HG03159 (cell line): ENCODE measurements around the gene OR4M1.
"Not testable (repeated sequence)": the region's sequence is repeated elsewhere in the genome, so short reads cannot be mapped to it uniquely, and the experiment has no call there.

Experiments
- ATAC-seq: cut with Tn5 transposase; IDR thresholded peaks from one replicate; pipeline ENCODE4 v1.9.1; 2021; ENCODE audit warnings: mild to moderate bottlenecking, moderate library complexity; ENCODE audit not compliant: unreplicated experiment

OR4M1 gene

GRCh38 chr14:19773204-19773603, at the start of gene OR4M1:
OR4M1 (plus strand) TSS chr14:19773504; CDS start chr14:19780323, 6,819 bp downstream.
- ATAC-seq: not testable (repeated sequence)

GRCh38 chr14:19729359-19729758, 43.9 kb upstream of the OR4M1 start:
- no peak for ATAC-seq

DNA sequence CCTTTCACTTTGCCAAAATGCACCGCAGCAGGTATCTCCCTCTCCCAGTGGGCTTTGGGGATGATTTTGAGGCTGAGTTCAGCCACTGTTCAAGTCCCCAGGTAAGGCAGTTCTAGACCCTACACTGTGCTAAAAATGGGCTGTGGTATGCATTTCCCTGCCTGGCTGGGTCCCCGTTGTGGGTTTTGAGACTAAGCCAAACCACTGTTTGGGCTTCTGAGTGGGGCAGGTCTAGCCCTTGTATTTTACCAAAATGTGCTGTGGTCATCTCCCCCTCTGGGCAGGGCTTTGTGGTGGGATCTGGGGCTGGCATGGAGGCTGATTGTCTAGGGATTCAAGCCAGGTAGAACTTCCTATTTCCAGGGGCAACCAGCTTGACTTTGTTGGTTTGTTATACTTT, 43.5 kb upstream of the OR4M1 start:
- ATAC-seq: no peak

- not testable (repeated sequence) for ATAC-seq
These were observed 39.4 kb upstream of the OR4M1 start for GRCh38 chr14:19733893-19734292.

DNA sequence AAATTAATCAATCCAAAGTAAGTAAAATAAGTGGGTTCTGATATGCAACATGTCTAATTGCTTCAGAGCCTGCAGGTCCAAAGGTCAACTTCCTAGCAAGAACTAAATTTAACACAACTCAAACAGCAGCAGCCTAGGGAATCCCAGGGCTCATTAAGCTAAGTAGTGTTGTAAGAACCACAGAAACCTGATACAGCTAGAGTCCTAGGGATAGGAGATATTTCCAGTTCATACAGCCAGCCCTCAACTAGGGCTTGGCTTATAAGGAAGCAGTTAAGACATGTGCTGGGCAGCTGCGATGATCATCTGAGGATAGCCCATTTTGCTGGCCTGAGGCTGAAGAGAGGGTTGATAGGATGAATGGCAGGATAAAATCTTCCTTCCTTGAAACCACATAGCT, 30.0 kb upstream of the OR4M1 start, which contains the start of gene OR4Q3:
Gene OR4Q3, plus strand, starts transcription at position 316 of the 400 bp plus-strand sequence.
- no peak for ATAC-seq

- ATAC-seq: not testable (repeated sequence)
These were observed 21.0 kb upstream of the OR4M1 start for GRCh38 chr14:19752316-19752715.

GRCh38 chr14:19754172-19754571, 19.1 kb upstream of the OR4M1 start:
- no peak for ATAC-seq

GRCh38 chr14:19771491-19771890, 1.8 kb upstream of the OR4M1 start:
- ATAC-seq: not testable (repeated sequence)

- no peak for ATAC-seq
These were observed 1.3 kb upstream of the OR4M1 start for GRCh38 chr14:19771895-19772430.

DNA sequence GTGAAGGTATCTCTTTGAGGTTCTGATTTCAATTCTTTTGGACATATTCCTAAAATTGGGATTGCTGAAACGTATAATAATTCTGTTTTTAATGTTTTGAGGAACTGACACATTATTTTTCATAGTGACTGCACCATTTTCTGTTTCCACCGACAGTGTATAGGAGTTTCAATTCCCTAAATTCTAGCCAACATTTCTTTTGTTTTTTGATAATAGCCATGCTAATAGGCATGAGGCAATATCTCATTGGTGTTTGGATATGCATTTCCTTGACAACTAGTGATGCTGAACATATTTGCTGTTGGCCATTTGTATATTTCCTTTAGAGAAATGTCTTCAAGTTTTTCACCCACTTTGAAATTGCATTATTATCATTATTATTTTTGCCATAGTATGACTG, 850 bp upstream of the OR4M1 start:
- ATAC-seq: not testable (repeated sequence)

DNA sequence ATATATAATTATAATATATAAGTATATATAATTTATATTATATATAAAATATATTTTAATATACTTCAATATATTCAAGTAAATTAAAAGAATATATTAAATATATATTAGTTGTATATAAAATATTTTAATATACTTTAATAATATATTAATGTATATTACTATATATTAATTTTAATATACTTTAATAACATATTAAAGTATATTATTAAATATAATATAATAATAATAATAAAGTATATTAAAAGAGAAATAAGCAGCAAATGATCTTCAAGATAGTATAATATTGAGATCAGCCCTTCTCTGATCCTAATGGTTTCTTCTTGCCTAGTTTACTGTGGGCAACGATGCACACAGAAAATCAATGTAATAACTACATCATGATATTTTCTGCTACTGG, 2.3 kb downstream of the OR4M1 start:
- ATAC-seq: no peak

- ATAC-seq: not testable (repeated sequence)
These were observed 12.5 kb downstream of the OR4M1 start for GRCh38 chr14:19785848-19786247.

DNA sequence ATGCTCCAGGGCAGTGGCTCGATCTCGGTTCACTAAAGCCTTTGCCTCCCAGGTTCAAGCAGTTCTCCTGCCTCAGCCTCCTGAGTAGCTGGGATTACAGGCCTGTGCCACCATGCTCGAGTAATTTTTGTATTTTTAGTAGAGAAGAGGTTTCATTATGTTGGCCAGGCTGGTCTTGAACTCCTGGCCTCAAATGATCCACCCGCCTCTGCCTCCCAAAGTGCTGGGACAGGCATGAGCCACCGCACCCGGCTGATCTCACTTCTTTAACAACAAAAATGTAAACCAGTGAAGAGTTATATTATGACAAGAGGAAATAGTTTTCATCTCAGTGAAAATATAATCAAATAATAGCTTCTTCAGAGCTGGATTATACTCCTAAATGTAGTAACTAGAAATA, 14.0 kb downstream of the OR4M1 start:
- not testable (repeated sequence) for ATAC-seq

GRCh38 chr14:19788150-19788549, 14.8 kb downstream of the OR4M1 start:
- ATAC-seq: not testable (repeated sequence)

- not testable (repeated sequence) for ATAC-seq
These were observed 23.3 kb downstream of the OR4M1 start for GRCh38 chr14:19796520-19797108.

DNA sequence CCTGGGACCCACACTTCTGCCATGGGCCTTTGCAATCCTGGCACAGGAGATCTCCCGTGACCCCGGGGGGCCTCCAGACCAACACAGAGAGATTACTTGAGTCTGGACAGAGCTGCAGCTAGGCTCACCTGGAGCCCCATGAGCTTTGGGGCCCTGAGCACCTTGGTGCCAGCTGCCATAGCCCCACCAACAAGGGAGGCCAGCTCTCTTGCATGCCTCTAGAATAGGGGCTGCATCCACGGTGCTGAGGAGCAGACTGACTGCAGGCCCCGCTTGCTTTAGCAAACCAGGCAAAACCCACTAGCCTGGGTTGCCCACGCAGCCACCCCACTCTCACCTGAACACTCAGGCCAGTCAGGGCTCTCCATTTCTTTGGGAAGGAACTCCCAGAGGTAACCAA, 26.6 kb downstream of the OR4M1 start:
- ATAC-seq: no peak

DNA sequence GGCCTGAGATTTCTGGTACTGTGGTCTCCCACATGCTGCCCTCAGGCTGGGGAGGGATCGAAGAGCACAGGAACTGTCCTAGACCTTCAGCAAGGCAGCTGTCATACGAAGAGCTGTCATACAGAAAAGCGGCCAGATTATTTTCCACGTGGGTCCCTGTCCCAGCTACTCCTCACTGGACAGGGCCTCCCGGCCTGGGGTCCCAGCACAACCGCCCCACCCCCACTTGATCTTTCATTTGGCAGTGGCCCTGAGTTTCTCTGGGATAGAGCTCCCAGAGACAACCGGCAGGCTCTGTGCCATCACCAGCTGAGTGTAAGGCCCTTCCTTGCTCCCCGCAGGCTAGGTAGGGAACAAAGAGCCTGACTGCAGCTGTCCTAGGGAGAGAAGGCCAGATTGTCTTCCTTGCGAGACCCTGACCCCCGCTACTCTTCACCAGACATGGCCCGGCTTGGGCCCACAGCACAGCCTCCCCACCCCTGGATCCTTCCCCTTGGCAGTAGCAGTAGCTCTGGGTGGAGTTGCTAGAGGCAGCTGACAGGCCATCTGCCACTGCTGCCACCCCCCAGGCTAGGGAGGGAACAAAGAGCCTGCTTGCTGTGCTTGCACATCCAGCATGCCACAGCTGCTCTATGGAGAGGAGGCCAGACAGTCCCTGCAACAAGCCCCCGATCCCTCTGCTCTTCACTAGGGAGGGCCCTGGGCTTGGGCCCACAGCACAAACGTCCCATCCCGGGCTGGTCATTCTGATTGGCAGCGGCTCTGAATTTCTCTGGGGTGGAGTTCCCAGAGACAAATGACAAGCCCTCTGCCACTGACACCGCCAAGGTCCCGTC, 27.2 kb downstream of the OR4M1 start:
- no peak for ATAC-seq

GRCh38 chr14:19801118-19801464, 27.8 kb downstream of the OR4M1 start:
- no peak for ATAC-seq

GRCh38 chr14:19803470-19803869, 30.2 kb downstream of the OR4M1 start, which contains the start of gene OR4N2:
OR4N2 (plus strand) TSS chr14:19803770; CDS start chr14:19827449, 23,679 bp downstream.
- not testable (repeated sequence) for ATAC-seq

DNA sequence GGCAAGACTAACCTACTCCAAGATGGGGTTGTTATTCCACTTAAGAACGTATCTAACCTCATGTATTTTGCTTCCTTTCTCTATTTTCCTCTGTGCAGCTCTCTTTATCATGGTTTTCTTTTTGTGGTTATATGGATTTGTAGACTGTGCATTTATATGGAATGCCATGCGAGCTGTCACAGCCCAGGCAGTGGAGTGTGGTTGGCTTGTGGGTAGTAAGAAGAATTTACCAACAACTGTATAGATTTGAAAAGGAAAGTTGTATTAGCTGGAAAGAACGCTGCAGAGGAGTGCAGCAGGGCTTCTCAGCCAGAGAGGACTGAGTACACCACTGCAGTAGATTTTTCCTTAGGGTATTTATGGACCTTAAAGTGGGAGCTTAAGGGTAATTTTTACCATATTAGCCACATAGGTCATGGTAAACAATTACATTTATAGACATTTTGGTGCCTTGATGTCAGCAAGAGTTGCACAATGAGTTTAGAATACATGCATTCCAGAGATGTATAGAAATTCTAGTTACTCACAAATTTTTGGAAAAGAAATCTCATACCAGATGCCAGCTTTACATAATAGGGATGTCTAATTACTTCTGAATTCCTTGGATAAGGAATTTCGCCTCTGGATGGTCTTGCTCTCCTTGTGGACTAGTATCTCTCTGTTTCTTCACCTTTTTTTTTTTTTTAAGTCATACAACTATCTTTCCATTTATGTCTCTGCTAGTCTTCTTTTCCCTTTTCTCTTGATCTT, 40.0 kb downstream of the OR4M1 start:
- not testable (repeated sequence) for ATAC-seq

- not testable (repeated sequence) for ATAC-seq
These were observed 46.6 kb downstream of the OR4M1 start for GRCh38 chr14:19819879-19820278.
